ENCODE measurements around the gene SCG3.

The SCG3 gene

DNA sequence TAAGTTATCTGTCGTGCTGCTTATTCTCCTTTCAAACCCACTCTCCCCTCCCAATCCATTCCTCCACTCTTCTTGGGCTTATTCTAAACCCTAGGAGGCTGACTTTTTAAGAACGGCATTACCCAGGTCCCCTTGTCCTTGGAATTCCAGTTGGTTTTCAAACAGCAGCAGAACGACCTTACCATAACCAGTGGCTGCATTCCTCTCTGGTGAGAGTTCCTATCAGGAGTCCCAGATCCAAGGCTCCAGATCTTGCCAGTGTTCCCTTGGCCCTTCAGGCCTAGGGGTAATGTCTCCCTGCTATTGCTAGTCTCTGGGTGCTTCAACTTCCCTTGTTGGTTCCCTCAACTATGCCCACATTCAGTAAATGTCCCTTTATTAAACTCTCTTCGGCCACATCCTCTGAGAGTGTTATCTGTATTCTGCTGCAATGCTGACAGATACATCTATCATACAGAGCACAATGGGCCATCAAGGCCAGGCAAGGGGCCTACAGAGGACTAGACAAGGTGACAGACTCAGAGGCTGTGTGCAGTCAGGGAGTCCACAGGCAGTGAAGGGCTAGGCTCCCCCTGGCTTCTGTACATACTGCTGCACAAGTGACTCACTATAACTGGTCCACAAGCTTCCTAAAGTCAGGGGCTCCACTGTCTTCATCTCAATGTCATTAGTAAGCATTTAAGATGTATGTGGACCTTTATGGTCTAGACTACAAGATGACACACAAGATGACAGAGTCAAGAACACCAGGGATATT is 46.0 kb downstream of the SCG3 start:
- peak; percentile 35 for DNase-seq (ENCODE audit: low spot score)

DNA sequence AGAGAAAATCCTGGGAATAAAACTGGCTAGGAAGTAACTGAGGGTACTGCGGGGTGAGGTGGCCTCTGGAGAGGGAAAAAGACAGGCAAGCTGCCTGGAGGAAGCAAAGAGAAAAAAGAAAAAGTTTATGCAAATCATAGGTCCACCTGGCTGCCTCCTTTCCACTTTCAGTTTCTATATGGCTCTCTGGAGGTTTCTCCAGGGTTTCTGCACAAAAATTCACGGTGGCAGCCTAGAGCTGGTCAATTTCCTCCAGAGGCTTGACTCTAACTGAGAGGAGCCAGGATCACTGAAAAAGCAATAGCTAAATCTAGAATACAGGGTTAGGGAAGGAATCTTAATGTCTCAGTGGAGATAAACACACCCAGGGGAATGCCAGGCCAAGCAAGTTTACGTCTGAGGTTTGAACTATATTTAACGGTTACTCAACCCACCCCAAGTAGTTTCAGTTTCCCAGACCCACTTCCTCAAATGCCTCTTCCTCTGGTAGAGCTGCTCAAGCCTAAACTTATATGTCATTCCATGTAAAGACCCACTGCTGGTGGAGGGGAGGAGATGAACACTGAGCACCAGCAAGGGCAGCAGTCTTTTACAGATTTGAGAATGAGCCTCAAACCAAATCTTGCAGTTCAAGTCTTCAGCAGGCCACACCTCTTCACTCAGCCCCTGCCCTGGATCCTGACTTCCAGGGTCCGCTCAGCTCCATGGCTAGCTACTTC is 50.4 kb downstream of the SCG3 start:
- peak; percentile 47 for DNase-seq (ENCODE audit: low spot score)

DNA sequence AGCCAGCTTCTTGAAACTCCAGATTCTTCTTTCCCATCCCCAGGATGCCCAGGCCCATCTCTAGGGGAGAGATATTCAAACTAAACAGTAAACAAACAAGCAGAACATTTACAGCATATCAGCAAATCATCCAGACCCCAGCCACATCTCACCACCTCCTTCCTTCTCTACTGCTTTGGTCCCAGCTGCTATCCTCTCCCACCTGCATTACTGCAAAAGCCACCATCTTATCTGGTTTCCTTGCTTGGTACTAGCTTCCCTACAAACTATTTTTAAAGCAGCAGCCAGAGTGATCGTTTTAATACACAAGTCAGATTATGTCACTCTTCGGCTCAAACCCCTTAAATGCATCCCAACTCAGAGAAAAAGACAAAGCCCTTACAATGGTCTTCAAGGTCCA is 51.3 kb downstream of the SCG3 start:
- DNase-seq (ENCODE audit: low spot score): no peak

DNA sequence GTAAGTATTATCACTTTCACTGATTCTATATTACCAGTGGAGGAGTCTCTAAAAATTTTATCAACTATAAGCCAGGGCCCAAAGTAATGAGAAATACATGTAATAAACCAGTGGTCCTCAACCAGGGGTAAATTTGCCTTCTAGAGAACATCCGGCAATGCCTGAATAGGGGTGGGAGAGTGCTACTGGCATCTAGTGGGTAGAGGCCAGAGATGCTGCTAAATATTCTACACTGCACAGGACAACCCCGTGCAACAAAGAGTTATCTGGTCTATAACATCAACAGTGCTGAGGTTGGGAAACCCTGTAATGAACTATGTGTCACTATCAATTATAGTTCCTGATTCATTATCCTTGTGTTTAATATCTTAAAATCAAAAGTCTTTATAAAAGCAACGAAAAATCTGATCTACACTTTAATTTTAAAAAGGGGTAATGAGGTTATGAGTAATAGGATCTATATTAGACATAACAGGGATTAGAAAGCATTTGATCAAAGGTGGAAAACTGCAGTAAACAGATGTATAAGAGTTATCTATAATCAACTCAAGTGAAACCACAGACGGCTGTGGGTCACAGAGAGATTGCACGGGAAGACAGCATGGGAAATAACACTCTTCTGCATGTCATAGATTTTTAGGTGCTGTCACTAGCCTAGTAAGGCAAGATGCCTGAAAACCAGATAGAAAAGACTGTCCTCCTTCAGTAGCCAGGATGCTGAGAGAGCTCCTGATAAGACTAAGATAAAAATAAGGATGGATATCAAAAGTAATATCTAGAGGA is 54.1 kb downstream of the SCG3 start:
- DNase-seq (ENCODE audit: low spot score): no peak

DNA sequence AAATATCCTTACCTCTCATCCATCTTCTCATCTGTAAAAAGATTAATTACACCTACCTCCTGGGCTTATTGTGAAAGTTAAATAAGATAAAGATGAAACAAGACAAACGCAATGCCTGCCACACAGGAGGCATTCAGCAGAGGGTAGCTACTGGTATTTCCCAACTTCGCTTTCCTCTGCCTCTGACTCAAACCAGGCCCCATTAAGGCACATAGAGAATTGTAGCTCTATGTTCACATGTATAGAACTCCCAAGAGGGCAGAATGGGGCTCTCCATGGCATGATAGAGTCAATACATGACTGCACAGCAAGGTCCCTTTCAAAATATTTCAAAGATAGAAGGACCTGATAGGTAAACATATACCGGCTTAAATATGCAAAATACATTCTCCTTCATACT is 54.8 kb downstream of the SCG3 start:
- no peak for DNase-seq (ENCODE audit: low spot score)

DNA sequence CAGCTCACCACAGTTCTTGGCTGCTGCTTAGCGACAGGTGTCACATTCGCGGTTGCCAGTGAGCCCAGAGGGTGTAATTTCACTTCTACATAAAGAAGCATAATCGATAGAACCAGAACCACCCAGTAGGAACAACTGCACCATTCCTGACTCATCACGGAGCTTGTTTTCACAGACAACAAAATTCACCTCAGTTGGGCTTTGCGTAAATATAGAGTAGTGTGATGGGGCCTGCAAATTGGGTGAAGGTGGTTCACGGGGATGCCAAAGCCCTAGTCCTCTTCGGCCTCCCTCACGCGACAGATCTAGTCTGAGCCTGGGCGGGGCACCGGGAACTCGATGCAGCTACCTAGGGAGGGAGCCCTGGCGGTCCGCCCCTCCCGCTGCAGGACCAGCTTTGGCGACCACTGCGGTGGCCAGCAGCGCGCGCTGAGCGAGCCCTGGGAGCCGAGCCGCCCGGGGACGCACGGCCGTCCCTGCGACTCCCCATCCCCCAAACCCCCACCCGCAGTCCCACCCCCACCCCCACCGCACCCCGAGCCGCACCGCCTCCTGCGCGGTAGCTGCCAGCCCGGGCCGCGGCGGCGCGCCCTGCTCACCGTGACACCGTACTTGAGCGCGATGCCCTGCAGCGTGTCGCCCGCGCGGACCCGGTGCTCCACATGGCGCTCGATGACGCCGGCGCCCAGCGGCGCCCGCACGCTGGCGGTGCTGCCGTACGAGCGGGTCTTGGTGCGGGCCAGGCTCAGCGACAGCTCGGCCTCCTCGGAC is 55.6 kb downstream of the SCG3 start:
- peak; percentile 58 for DNase-seq (ENCODE audit: low spot score)

DNA sequence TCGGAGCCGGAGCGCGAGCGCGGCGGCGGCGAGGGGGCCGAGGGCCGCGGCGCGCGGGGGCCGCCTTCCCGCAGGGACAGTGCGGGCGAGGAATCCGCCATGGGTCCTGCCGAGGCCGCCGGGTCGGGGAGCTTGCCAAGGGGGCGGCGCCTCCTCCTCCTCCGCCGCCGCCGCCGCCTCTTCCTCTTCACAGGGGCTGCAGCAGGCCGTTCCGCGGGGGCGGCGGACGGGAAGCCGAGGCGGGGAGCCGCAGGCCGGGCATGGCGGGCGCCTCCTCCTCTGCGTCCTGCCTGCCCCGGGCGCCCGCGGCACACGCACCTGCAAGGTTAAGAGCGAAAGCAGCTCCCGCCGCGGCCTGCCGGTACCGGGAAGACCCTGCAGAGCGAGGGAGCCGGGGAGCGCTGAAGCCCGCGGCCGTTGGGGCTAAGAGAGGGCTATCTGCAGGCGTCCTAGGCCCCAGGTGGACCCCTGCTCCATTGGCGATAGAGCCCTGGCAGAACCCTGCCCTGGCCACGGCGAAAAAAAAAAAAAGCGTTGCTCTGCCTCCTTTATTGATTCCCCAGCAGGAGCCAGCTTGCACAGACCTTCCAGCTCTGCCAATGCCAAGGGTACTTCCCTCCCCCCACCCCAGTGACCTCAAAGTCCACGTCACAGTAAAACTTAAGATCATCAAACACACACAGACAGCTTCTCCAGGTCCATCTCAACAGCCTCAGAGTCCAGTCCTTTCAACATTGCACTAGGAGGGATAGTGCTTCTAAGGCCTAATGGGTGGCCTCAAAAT is 56.4 kb downstream of the SCG3 start, which contains the start of gene LYSMD2:
LYSMD2 (minus strand) TSS at position 134 of the 784 bp plus-strand sequence; CDS start at position 101, 33 bp downstream.
- peak; percentile 89 for DNase-seq (ENCODE audit: low spot score)

DNA sequence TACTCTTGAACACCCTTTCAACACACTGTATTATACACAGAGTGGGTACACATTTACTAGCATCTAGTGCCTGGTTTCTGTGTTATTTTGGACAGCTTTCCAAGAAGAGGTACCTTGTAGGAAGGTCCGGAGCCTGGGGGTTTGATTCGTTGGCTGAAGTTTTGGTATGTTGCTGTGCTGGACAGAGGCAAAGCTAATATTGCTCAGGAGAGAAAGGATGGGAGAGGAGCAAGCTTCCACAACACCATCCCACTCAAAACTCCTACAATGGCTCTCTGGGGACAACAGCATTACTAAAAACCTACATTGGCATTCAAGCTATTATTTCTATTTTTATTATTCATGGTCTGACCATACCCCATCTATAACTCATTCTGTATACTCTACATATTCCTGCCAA is 57.2 kb downstream of the SCG3 start:
- DNase-seq (ENCODE audit: low spot score): no peak

DNA sequence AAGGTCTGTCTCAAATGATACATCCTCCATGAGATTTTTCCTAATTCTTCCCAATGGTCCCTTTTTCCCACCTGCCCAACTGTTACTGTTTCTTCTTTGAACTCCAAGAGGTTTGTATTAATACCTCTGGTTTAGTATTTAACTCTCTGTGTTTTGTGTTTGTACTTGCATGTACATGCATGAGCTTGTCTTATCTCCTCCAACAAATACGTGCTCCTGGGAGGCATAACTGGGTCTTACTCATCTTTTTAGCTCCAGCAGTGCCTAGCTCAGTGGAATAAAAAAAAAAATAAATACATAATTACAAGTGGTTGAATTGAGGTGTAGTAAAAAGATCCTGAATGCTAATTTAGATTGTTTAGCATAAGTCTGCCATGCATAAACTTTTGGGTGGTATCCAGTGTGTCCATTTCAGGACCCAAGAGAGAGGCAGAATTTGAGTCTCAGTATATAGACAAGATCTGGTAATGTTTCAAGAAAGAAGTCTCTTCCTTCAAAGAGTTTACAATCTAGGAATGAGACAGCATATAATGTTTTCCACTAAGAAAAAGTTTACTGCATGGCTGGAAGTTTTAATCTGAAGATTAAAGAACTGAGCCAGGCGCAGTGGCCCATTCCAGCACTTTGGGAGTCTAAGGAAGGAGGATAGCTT is 57.9 kb downstream of the SCG3 start:
- DNase-seq (ENCODE audit: low spot score): no peak

DNA sequence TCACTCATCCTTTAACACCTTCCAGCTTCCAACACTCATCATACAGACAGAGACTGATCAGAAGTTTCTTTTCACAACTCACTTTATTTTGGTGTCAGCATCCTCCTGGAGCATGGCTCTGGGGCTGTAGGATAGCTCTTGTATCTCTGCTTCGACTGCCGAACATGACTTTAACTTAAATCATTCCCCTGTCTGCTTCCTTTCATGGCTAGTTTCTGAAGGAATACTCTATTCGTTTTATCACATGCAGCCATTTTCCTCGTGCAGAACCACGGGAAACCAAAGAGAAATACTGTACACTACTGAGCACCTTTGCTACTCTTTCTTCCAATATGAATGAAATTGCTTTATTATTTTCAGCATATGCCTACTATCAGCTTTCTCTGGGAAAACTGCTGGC is 68.0 kb downstream of the SCG3 start:
- no peak for DNase-seq (ENCODE audit: low spot score)

DNA sequence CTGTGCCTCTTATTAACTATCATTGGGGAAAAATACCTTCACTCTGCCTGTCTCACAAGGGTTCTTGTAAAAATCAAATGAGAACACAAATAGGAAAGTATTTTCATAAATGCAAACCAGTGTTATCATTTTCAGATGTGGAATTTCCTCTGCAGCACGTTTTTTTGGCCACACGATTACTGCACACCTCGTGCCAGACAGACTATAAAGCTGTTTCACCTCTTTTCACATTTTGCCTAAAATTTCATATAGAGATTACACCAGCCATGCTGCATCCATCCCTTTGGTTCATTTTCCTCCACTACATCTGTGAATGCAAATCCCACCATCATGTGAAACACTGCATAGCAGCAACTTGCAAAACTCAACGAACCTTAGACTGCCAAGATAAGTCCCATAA is 68.9 kb downstream of the SCG3 start:
- no peak for DNase-seq (ENCODE audit: low spot score)

DNA sequence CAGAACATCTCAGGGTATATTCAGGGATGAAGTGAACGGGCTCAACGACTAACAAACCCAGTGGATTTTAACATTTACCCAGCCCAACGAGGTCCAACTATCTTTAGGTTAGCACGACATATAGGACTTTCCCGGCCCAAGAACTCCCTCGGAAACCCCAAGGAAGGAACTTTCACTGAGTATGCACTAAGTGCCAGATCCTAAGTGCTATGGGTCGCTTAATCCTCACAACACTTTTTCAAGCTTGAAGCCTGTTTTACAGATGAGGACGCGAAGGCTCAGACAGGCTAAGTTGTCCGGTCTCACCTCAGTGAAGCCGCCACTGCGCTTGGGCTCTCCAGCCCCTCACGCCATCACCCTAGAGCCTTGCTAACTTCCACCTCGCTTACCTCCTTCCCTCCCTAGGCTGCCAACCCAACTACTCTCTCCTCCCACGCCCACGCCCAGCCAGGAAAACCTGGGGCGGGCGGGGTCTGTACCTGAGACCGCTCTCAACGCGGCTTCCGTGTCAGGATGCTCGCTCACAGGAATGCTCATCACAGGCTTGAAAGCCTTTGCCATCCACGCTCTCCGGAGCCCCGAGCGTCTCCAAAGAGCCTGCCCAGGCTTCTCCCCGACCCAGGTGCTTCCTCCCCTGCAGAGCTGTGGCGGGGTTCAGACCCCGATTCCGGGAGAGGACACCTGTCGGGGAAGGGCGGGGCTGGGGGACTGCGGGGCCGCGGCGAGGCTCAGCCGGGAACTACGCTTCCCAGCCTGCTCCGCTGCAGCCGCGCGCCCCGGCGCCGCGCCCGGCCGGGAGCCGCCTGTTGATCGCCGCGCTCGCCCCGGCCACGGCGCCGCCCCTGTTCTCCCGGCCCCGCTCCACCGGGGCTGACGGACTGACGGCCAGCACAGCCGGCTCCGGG is 69.7 kb downstream of the SCG3 start, which contains the start of gene TMOD2:
TMOD2 (plus strand) TSS at position 806 of the 905 bp plus-strand sequence. CDS start 14,845 bp downstream, outside the sequence.
- DNase-seq (ENCODE audit: low spot score): peak; percentile 83

DNA sequence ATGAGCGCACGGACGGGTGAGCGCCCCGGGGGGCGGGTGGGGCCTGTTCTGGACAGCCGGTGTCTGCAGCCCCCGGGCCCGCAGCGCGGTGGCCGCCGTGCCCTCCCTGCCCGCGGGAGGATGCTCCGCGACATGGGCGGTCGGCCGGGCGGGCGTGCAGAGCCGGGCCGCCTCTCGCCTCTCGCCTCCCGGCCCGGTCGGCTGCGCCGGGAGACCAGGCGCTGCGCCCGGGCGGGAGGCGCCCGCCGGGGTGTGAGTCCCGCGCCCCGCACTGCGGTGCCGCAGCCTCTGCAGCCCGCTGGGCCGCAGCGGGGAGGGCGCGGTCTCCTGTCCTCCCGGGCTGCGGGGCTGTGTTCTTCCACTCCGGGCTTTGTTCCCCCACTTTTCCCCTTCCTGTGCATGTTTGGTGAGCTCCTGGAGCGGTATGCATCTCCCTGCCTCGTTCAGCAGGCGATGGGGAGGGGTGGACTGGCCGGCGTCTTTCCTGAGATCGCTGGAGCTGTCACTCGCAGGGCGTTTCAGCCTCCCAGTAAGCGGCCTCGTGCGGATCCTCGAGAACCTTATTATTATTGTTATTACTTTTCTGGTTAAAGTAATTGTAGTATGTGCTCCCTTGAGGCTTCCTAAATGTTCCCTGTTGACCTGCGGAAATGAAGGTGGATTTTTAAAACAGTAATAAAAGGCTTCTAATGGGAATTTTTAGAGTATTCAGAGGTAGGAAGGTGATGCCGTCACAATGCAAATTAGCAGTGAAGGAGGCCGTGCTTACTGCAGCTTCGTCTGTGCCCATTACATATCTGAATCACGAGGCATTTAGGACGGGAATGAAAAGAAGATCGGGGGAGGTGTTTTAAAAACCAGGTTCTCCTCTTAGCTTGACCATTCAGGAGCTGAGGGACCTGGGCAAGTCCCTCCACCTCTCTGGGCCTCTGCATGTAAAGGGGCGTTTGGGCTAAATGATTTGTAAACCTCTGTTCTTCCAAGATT is 70.7 kb downstream of the SCG3 start:
- DNase-seq (ENCODE audit: low spot score): peak; percentile 59

DNA sequence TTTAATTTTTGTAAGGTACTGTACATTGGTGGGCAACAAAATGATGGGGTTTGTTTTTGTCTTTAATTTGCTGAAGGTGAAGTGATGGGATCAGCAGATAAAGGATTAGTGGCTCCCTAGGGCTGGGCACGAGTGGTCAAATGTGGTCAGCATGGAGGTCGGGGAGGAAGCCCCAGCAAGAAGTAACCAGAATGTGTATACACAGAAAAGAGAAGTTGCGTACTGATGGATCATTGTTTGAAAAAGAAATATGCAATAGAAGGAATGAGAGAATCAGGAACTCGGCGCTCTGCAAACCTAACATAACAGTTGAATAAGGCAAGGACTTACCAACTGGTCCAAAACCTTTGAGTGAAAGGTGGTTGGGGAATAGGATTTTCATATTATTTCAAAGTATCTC is 71.6 kb downstream of the SCG3 start:
- no peak for DNase-seq (ENCODE audit: low spot score)

DNA sequence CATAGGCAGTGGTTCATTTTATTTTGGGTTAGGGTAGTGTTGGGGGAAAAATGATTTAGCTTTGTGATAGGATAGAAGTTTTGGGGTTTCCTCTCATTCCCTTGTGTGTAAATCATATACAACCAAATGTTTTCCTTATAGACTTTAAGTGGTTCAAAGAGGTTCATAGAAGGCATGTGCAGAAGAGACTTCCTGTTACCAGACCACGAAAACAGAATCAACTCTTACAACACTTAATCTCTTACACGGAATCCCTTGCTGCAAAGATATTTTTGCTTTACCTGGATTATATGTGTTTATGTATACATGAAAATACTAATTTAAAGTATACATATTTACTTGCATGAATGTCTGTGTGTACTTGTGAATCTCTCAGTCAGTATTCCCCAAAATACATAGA is 73.0 kb downstream of the SCG3 start:
- DNase-seq (ENCODE audit: low spot score): no peak

DNA sequence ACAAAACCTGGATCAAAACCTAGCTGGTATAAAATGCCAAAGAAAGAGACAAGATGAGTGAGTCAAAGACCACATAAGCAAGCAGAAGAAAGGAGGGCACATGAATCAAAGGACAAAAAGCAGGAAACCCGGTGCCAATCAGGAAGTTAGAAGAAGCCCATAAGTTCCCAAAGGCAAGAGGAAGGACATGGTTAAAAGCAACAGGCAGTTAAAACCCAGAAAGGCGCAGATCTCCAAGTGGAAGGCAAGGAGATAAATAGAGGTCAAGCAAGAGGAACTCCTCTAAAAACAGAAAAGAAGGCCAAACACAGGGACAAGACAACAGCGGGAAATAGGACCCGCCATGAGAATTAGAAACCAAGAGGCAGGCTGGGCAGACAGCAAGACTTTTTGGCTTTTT is 74.5 kb downstream of the SCG3 start:
- DNase-seq (ENCODE audit: low spot score): no peak

DNA sequence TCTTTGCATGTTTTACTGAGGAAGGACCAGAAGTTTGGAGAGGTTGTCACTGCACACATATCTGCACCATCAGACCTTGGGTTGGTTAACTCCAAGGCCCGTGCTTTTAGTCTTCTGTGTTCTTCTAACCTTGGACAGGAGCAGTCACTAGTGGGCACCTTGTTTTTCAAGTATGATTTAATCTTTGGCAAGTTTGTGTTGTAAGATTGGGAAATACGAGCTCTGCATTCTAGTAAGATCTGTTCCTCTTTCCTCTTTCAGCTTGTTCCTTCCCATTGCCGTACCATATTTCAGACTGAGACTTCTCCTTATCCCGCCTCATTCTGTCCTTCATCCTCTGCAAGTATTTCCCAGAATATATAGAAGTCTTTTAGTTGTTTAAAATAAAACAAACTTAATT is 75.2 kb downstream of the SCG3 start:
- no peak for DNase-seq (ENCODE audit: low spot score)

DNA sequence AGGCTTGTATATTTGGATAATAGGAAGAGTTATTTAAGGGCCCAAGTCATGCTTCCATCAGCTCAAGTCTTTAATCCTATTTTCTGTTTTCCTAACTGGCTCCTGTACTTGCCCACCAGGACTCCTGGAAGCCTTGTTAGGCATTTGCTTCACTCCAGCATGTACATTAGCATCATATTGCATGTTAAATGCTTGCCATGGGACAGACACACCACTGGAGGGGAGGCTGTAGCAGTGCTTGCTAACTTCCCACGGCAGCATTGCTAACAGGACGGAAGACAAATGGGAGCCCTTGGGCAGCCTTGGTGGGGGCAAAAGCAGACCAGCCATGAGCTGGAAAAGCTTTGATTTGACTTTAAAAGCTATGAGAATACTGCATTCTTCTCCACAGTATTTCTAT is 76.1 kb downstream of the SCG3 start:
- no peak for DNase-seq (ENCODE audit: low spot score)
